Loucy (cell line): Measurements from ENCODE around the gene NFIX.

Experiments used
- EZH2phosphoT487 ChIP-seq: fragments of 200-600 bp; IDR thresholded peaks from 2 replicates; pipeline ENCODE4 v1.6.1; 2018; ENCODE audit warnings: antibody characterized with exemption, mild to moderate bottlenecking, moderate library complexity, borderline replicate concordance
- TF ChIP-seq, protein P1 (sequence below): fragments of 200-600 bp; sonication (generic); conservative IDR thresholded peaks from 2 replicates; pipeline ENCODE4 v1.5.1; 2014; ENCODE audit warnings: mild to moderate bottlenecking, antibody characterized with exemption, low read length

GRCh38 chr19:13017306-13018034 lies 22.2 kb downstream of the NFIX start:
- TF ChIP-seq, protein P1, sequence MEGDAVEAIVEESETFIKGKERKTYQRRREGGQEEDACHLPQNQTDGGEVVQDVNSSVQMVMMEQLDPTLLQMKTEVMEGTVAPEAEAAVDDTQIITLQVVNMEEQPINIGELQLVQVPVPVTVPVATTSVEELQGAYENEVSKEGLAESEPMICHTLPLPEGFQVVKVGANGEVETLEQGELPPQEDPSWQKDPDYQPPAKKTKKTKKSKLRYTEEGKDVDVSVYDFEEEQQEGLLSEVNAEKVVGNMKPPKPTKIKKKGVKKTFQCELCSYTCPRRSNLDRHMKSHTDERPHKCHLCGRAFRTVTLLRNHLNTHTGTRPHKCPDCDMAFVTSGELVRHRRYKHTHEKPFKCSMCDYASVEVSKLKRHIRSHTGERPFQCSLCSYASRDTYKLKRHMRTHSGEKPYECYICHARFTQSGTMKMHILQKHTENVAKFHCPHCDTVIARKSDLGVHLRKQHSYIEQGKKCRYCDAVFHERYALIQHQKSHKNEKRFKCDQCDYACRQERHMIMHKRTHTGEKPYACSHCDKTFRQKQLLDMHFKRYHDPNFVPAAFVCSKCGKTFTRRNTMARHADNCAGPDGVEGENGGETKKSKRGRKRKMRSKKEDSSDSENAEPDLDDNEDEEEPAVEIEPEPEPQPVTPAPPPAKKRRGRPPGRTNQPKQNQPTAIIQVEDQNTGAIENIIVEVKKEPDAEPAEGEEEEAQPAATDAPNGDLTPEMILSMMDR, result no peak
- no peak for TF ChIP-seq EZH2phosphoT487
